Psoas muscle (tissue), 8 donors: ENCODE measurements around the gene XYLB. TPM values are rescaled to one million over a fixed set of nuclear protein-coding genes. Genes with fewer than 3 reads are reported as not detected.

Experiments
- ATAC-seq, 4 donors: fragments of 200-7000 bp; cut with Tn5 transposase; one replicate each; pipeline ENCODE4 v1.9.1; 2020; ENCODE audit warnings: moderate library complexity in 3 of 4, mild to moderate bottlenecking in 2 of 4
- DNase-seq, 2 donors: peaks; one replicate each; pipeline ENCODE4 v3.0.0-alpha.2; 2020
- H3K27ac ChIP-seq: fragments of 200-600 bp; one replicate; pipeline ENCODE4 v1.8.0; 2022
- H3K27me3 ChIP-seq, 3 donors: fragments of 200-600 bp in 1 of 3; one replicate each; pipeline versions ENCODE4 v1.6.1 to v1.8.0; 2013 to 2022; ENCODE audit warnings: low read length in 2 of 3, mild to moderate bottlenecking in 2 of 3, moderate library complexity in 1 of 3; ENCODE audit not compliant: insufficient read depth in 3 of 3
- H3K36me3 ChIP-seq, 2 donors: fragments of 200-600 bp in 1 of 2; one replicate each; pipeline versions ENCODE4 v1.6.1 to v1.8.0; 2013 to 2022; ENCODE audit warnings: low read depth in 1 of 2, mild to moderate bottlenecking in 1 of 2, moderate library complexity in 1 of 2; ENCODE audit not compliant: insufficient read depth in 1 of 2
- H3K4me1 ChIP-seq: fragments of 200-600 bp; one replicate; pipeline ENCODE4 v1.8.0; 2022
- H3K4me3 ChIP-seq: fragments of 200-600 bp; one replicate; pipeline ENCODE4 v1.8.0; 2022; ENCODE audit warnings: mild to moderate bottlenecking
- H3K9me3 ChIP-seq: fragments of 200-600 bp; one replicate; pipeline ENCODE4 v1.8.0; 2022
- CTCF ChIP-seq: fragments of 200-600 bp; IDR thresholded peaks from one replicate; pipeline ENCODE4 v1.8.0; 2022; ENCODE audit warnings: antibody characterized with exemption
- WGBS, 3 donors: extraction: QIAGEN DNeasy Blood & Tissue Kit; methylation state at CpG; one replicate each; pipeline versions ENCODE4 v1.1.6 to v1.1.7; 2013; 5-methylcytosine and 5-hydroxymethylcytosine counted together
- intact Hi-C, 2 donors: fragments of 100-400 bp; cut with DNase I; formaldehyde crosslinking; loops; one replicate each; pipeline versions ENCODE4 v1.11.0 to v1.14.2; 2022
- polyA plus RNA-seq, 3 donors: library from polyadenylated mRNA; stranded (reverse); fragments of 200-250 nt; gene quantifications; one replicate each; pipeline ENCODE4 v1.2.3, GENCODE V29; 2013
- total RNA-seq, 4 donors: library from RNA; stranded (reverse); fragmentation: NEBNext Ultra II Directional in 2 of 4; extraction: Animal tissue kit (Norgen Biotek cat#: 25700) in 2 of 4; gene quantifications; one replicate each; pipeline versions ENCODE4 v1.2.1 to v1.2.4, GENCODE V29; 2021 to 2023
- donor health status: healthy with polysubstance abuse.
- donor health status: DM: no; HTN: no; CAD: no; lungs with moderate emphysema.
- donor health status: Bipolar disorder and iron deficiency.
- donor health status: healthy.
- donor health status: DM: yes; HTN: yes; CAD: no.
- donor health status: DM: no; HTN: no; CAD: no.
- donor health status: DM: no; HTN: no; CAD: no.
- donor health status: DM: yes; HTN: yes; CAD: no.

The XYLB gene
- total and polyA plus RNA-seq, 7 donors: 0.11 to 1.3 (median 0.78) TPM

- DNase-seq (no peak), ATAC-seq (no peak)
- Histone ChIP-seq H3K27me3 (no peaks in the 10 kb centered on the region), H3K4me3 (no peak overlapping the region), H3K4me1 (no peaks in the 10 kb centered on the region), H3K9me3 (no peaks in the 10 kb centered on the region), H3K27ac (no peak overlapping the region), H3K36me3 (peaks cover 3 to 10% of the 10 kb centered on the region in 2 donors)
- intact Hi-C loops: no loop called here
- no peak for TF ChIP-seq CTCF
- 93 to 95% (median 94%) methylated on average over 6 of the region's 6 CpGs for WGBS, 3 donors
Observed at GRCh38 chr3:38364721-38365400, 18.3 kb downstream of the XYLB start.

- TF ChIP-seq CTCF: no peak
- DNase-seq (no peak), ATAC-seq (no peak)
- no peaks in the 10 kb centered on the region for H3K27me3 ChIP-seq
- intact Hi-C loops: no loop called here
- no peak overlapping the region for H3K4me3 ChIP-seq
- no peaks in the 10 kb centered on the region for H3K4me1 ChIP-seq
- H3K27ac ChIP-seq: no peak overlapping the region
- peaks cover 3 to 14% of the 10 kb centered on the region in 2 donors for H3K36me3 ChIP-seq
- 93 to 95% (median 95%) methylated on average over 13 of the region's 13 CpGs for WGBS, 3 donors
- H3K9me3 ChIP-seq: no peaks in the 10 kb centered on the region
Observed at GRCh38 chr3:38365469-38366062, 19.0 kb downstream of the XYLB start.

- DNase-seq (no peak), ATAC-seq (no peak)
- Histone ChIP-seq H3K27ac (no peak overlapping the region), H3K36me3 (peaks cover 3 to 14% of the 10 kb centered on the region in 2 donors), H3K27me3 (no peaks in the 10 kb centered on the region), H3K4me1 (no peaks in the 10 kb centered on the region), H3K9me3 (no peaks in the 10 kb centered on the region), H3K4me3 (no peak overlapping the region)
- 75 to 80% (median 77%) methylated on average over 3 of the region's 3 CpGs for WGBS, 3 donors
- no peak for TF ChIP-seq CTCF
- intact Hi-C loops: no loop called here
Observed at GRCh38 chr3:38366082-38366481, 19.5 kb downstream of the XYLB start.

GRCh38 chr3:38367779-38368178 lies 21.2 kb downstream of the XYLB start:
- ATAC-seq: no peak
- H3K36me3 ChIP-seq: peaks cover 3 to 19% of the 10 kb centered on the region in 2 donors
- 65 to 75% (median 68%) methylated on average over 3 of the region's 3 CpGs for WGBS, 3 donors

More at GRCh38 chr3:38367779-38368178, 21.2 kb downstream of the XYLB start:
- no peak for DNase-seq
- Histone ChIP-seq H3K4me3 (no peak overlapping the region), H3K27ac (no peak overlapping the region), H3K27me3 (no peaks in the 10 kb centered on the region), H3K4me1 (no peaks in the 10 kb centered on the region), H3K9me3 (no peaks in the 10 kb centered on the region)
- TF ChIP-seq CTCF: no peak
- intact Hi-C loops: no loop called here
